Limb (tissue), 2 donors: ENCODE results near the gene COL13A1.

Experiments
- DNase-seq, 2 donors: peaks; one replicate each; pipeline ENCODE4 v3.0.0-alpha.2; 2016; ENCODE audit errors: extremely low spot score in 2 of 2

The COL13A1 gene

GRCh38 chr10:69885379-69886013 is 83.8 kb downstream of the COL13A1 start:
- DNase-seq, result no peak

GRCh38 chr10:69888882-69889584 is 87.3 kb downstream of the COL13A1 start:
- DNase-seq, result no peak

- no peak for DNase-seq
These were observed 88.5 kb downstream of the COL13A1 start for GRCh38 chr10:69890065-69890847.

- no peak for DNase-seq
These were observed 89.4 kb downstream of the COL13A1 start for GRCh38 chr10:69891057-69891617.

DNA sequence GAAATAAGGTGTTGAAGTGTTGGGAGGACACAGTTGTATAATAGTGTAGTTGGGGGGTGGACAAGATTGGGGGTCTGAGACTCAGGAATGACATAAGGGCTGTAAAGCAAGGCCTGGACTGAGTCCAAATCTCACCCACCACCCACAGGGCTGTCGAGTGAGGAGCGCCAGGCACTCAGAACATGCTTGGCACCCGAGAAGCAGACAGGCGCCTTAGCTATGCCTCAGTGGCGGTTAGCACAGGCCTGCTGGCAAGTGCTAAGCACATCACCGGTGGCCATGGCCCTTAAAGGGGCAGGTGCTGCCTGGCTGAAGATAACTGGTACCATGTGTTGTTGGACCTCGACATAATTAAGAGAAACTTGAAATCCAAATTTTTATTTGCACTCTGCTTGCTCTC is 90.7 kb downstream of the COL13A1 start:
- DNase-seq, result no peak

GRCh38 chr10:69892816-69893215 is 91.1 kb downstream of the COL13A1 start:
- DNase-seq, result no peak

DNA sequence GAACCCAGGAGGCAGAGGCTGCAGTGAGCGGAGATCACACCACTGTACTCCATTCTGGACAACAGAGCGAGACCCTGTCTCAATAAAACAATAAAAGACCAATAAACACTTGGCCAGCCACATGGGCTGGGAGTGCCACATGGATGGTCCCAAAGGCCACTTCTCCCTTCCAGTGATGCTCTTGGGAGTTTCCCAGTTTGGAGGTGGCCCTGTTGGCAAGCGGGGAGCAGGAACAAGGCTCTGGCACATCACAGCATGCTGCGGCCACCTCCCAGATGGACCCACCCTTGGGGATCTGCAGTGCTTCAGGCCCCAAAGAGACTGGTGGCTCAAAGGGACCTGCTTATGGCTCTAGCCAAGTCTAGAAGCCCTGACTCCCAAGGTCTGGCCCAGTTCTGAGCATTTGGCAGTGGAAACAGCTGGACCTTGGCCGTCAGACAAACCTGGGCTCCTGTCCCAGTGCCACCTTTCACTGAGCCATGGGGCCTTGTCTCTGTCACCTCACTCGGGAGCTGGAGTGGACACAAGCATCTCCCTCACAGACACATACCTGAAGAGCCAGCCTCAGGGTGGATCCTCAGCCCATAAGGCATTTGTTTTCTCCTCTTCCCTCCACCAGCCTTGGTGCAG is 91.7 kb downstream of the COL13A1 start:
- DNase-seq, result no peak

DNA sequence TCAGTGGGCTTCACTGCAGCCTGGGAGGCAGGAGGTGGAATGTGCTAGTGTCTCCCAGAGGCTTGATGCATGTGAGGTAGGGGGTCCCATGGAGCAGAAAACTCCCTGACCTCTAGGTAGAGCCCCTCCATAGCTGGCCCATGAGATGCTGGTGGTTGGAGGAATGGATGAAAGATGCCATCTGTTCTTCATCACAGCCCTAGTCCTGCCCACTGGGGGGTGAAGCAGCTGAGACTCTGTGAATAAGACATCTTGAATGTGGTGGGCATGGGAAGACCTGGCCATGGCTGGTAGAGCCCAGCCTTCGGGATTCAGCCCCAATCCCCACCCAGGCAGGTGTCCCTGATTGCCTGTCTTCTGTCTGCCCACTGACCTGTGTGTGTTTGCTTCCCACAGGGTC is 92.5 kb downstream of the COL13A1 start:
- DNase-seq, result no peak

- DNase-seq, result no peak
These were observed 94.1 kb downstream of the COL13A1 start for GRCh38 chr10:69895759-69896158.

GRCh38 chr10:69896606-69897231 is 95.0 kb downstream of the COL13A1 start:
- no peak for DNase-seq

- DNase-seq, result no peak
These were observed 95.7 kb downstream of the COL13A1 start for GRCh38 chr10:69897432-69897831.

DNA sequence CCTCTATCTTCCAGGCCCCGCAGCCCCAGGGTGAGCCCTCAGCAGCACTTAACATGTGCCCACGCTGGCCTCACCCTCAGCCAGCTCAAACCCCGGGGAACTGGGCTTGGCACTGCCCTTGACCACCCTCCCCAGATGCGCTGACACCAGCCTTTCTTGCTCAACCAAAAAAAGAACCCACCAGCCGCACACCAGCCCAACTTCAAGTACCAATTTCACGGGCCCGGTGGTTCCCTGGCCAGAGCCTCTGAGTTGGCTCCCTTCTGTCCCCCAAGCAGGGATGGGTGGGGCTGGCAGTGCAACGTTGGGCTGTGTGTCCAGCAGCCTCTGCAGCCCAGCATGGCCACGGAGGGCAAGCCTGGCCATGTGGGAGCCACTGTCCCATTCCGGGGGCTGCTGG is 96.3 kb downstream of the COL13A1 start:
- DNase-seq, result no peak

- no peak for DNase-seq
These were observed 96.8 kb downstream of the COL13A1 start for GRCh38 chr10:69898524-69898923.

DNA sequence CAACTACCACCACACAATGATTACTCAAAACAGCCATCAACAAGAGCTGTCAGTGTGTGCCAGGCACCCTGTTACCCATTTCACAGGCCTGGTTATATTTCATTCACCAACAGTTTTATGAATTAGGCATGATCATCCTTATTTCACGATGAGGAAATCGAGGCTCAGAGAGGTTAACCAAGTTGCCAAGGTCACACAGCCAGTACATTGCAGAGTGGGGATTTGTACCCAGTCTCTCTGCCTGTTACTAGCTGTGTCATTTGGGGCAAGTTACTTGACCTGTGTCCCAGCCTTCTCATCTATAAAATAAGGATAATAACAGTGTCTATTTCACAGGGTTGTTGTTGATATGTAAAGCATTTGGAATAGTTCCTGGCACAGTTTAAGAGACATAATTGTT is 97.2 kb downstream of the COL13A1 start:
- no peak for DNase-seq

GRCh38 chr10:69899727-69900595 is 98.3 kb downstream of the COL13A1 start:
- DNase-seq, result no peak

DNA sequence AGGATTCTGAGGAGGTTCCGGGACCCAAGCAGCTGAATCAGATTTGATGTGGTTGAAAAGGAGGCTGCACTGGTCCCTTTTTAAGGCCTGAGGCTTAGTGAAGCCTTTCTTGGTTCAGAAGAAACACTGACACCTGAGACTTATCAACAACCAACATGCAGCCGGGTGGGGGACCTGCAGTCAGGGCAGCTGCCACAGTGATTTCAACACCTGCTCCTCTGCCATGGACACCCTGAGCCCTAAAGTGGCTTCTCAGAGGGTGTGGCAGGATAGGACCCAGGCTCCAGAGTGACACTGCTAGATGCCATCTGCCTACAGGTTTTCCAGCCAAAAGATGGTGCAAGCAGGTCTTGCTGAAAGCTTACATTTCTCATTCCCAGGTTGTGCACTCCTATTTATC is 99.3 kb downstream of the COL13A1 start:
- no peak for DNase-seq

GRCh38 chr10:69901628-69902505 is 100.2 kb downstream of the COL13A1 start:
- no peak for DNase-seq

GRCh38 chr10:69902835-69903535 is 101.3 kb downstream of the COL13A1 start:
- DNase-seq, result no peak

GRCh38 chr10:69904533-69904932 is 102.8 kb downstream of the COL13A1 start:
- DNase-seq, result no peak
